ENCODE data around the gene HMCES.

- TF ChIP-seq CTCF (IDR thresholded peaks at IDR 0.05), result no peak
- TF ChIP-seq RAD21 (IDR thresholded peaks at IDR 0.05; ENCODE audit: low read length), result no peak
- no peak for TF ChIP-seq SIN3A (IDR thresholded peaks at IDR 0.05; ENCODE audit: borderline replicate concordance, low read depth, low read length)
- TF ChIP-seq EZH2phosphoT487 (IDR thresholded peaks at IDR 0.05; ENCODE audit: borderline replicate concordance, low read depth), result no peak
- TF ChIP-seq REST (IDR thresholded peaks at IDR 0.05; ENCODE audit: low read depth, low read length), result no peak
- TF ChIP-seq POLR2AphosphoS5 (IDR thresholded peaks at IDR 0.05; ENCODE audit: low read depth, low read length), result no peak
- TF ChIP-seq JUND (IDR thresholded peaks at IDR 0.05), result no peak
- no peak for TF ChIP-seq EP300 (IDR thresholded peaks at IDR 0.05; ENCODE audit: borderline replicate concordance in 1 of 2, low read depth in 1 of 2, low read length in 1 of 2)
- no peak for TF ChIP-seq ZBTB33 (IDR thresholded peaks at IDR 0.05; ENCODE audit: borderline replicate concordance, low read depth)
- TF ChIP-seq GABPA (IDR thresholded peaks at IDR 0.05; ENCODE audit: low read depth), result no peak
- no peak for TF ChIP-seq USF1 (IDR thresholded peaks at IDR 0.05; ENCODE audit: borderline replicate concordance, low read depth)
- TF ChIP-seq SMC3 (IDR thresholded peaks at IDR 0.05; ENCODE audit: low read depth, low read length), result no peak
- no peak for TF ChIP-seq RFX5 (IDR thresholded peaks at IDR 0.05; ENCODE audit: low read length)
- TF ChIP-seq CHD2 (IDR thresholded peaks at IDR 0.05; ENCODE audit: low read length, partially characterized antibody), result no peak
These were observed 31.7 kb downstream of the HMCES start for GRCh38 chr3:129310111-129311011.
